G401.6 (cell line): ENCODE results near the gene UST.

Source experiments
- FAIRE-seq: peaks from 2 replicates; lab custom pipeline; 2012; peaks lifted over from hg19 to GRCh38; lab: Jason Lieb, UNC

Gene UST

DNA sequence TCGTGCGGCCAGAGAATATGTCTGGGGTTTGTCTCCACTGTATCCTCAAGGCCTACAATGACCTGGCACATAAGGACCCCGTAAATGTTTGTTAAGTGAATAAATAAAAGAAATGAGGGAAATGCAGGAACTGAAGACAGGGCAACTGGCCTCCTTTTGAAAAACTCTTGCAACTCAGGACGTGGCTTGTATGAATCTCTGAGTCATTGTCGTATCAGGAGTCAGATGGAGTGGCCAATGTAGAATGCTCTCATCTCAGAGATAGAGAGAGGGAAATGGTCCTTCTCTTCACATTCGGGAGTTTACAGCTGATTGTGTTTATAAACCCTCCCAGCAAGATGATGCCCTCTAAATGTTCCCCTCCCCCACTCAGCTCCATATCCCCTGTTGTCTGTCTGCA, 57.1 kb downstream of the UST start:
- no peak for FAIRE-seq

DNA sequence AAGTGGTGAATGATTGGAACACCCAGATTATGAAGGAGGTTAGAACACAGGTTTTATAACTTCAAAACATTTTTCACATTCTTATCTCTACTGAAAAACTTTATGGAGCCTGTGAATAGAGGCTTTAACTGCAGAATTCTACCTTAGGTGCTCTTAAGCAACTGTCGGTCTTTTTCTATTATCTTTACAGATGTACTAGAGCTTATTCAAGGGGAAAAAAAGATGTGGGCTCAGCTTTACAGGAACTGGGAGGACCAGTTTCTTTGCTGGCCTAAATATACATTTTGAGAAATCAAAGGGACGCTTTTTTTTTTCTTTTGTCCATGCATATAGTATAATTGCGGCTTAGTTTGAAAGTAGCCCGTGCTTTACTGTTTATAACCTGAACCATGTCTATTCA, 58.9 kb downstream of the UST start:
- FAIRE-seq, result no peak

DNA sequence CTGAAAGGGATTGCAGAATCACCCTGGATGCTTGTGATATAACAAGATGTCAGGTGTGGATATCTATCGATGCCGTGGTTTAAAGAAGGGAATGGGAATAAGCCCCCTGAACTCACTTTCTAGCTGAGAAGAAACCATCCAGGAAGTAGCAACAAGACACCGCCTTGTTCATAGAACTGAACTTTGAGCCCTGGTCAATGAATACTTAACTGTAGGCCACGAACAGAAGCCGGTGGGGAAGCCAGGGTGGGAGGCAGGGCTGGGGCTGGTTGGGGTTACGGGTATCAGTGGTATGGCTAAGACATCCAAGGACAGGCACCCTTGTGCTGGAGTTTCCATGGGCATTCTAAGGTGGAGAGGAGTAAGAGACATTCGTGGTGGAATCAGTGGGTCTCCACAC, 61.0 kb downstream of the UST start:
- FAIRE-seq, result no peak

DNA sequence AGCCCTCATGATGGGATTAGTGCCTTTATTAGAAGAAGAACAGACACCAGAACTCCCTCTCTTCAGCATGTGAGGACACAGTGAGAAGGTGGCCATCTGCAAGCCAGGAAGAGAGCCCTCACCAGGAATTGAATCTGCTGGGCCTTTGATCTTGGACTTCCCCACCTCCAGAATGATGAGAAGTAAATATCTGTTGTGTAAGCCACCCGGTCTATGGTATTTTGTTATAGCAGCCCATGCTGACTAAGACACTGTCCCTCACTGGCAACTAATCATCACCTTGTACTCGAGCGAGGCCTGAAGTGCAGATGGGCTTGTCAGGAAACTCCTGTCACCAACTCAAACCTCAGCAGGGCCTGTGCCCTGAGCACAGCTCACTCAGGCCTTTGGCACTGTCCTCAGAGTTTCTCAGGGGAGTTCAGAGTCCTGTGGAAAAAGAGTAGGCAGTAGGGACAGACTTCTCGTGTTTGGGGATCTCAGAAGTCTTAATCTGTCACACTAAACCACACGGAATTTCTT, 62.0 kb downstream of the UST start:
- FAIRE-seq, result no peak

DNA sequence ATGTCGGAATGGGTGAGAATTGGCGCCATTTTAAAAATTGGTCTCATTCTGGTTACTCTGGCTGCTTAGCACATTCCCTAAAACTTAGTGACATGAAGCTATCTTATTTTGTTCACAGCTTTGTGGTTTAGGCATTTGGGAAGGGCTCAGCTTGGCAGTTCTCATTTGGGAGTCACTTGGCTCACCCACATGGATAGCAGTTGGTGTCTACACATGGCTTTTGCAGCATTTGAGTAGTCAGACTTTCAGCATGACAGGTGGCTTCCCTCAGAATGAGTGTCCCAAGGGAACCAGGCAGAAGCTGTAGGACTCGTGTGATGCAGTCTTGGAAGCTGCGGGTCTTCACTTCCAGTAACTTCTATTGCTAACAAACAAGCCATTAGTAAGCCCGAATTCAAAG, 64.6 kb downstream of the UST start:
- FAIRE-seq, result no peak

DNA sequence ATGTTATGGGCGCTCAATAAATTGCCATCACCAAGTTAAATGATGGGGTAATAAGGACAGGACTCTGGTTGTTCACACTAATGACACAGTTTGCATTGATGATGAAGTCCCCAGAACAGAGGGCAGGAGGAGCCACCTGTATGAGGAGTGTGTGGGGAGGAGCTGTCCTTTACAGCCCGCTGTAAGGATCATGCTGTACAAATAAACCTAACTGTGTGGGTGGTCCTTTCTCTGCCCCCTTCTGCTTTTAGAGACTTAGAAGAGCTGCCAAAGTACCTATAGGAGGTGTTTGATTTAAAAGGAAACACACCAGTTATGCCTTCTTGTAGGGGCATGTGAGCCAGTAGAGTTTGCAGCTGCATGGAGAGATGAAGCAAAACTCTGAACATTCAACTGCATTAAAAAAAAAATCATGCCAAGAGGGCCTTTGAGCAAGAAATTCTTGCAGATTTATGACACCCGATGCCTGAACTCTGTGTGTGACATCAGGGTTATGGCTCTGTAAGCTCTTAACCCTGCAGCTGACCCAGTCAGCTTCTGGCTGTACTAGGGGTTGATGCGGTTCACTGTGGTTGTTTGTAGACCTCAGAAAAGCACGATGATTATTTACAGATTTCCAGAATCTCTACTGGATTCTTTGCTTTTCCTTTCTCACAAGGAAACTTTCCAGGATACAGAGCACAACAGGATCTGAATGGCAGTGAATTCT, 67.4 kb downstream of the UST start:
- FAIRE-seq, result no peak

DNA sequence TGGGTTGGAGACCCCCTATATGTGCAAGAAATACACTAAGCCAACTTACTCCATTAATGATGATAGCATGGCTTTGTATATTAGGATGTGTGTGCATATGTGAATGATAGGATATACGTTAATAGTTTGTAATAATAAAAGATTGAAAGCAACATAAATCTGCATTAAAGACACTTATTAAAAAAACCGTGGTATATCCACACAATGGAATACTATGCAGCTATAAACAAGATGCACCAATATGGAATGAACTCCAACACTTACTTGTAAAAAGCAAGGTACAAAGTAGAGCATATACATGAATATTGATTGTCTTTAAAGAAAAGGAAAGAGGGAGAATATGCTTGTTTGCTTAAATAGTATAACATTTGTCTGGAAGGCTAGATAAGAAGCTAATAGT, 68.0 kb downstream of the UST start:
- no peak for FAIRE-seq

DNA sequence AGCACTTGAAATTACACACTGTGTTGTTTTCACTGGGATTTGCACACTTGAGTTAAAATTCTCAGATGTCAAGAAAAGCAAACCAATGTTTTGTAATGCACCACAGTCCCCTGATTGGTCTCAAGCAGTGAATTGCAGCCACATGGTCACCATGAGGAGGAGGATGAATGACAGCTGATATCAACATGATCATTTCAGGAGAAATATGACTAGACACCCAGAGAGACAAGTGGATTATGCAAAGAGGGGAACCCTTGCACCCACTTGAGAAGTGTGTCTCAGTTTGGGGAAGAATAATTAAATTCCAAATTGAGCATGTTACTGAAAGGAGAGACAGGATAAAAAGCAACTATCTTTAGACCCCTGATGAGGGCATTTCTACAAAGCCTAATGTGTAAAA, 69.3 kb downstream of the UST start:
- no peak for FAIRE-seq

DNA sequence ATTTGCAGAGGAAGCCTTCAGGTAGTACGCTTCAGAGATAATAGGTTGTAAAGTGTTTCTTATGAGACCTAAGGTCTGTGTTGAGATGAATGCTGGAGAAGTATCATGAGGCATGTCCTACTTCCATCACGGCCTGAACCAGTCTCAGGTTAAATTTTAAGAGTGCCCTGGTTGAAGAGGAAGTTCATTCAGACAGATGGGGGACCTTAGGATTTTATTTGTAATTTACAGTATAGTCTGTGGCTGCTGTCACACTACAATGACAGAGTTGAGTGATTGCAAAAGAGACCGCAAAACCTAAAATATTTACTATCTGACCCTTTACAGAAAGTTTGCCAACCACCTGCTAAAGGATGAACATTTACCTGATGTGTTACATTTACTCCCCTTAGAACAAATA, 70.9 kb downstream of the UST start:
- no peak for FAIRE-seq

DNA sequence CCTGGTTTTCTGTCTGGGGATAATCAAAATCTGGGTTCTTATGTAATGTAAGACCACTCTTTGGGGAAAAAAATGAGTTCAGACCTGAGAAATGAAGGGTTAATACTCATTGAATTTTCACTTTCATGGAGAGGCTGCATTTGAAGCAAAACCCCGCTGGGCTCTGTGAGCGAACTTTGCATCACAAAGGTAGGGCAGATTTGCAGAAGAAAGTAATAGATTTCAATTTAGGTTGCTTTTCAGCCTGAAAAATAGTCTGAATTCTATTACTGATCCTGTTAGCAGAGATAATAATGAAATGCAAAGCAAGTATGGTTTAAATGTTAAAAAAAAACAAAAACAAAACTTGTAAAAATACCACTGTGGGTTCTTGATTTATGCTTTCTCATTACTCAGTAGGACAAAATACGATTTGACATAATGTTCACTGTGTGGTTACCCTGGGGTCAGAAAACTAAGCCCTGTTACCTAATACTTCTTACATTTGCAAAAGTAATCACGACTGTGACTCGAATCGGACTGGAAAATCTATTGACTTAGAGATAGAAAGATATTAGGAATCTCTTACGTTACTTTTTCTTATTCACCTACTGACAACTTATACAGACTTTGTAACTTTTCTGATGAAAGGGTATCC, 72.2 kb downstream of the UST start:
- FAIRE-seq, result no peak

DNA sequence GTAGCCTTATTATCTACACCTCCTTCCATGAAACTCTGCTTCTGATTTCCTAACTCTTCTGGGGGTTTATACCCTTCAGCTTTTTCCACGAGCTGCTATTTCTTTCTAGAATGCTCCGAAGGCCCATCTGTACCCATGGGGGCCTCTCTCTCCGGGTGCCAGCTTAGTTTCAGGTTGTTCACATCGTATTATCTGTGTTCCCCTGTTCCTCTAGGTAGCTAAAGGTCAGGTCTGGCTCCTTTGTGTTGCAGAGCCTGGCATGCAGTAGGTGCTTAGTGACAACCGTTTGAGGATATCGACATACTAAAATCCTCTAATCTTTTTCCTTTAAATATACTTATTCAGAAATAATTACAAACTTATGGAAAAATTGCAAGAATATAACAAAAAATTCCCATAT, 73.0 kb downstream of the UST start:
- no peak for FAIRE-seq

DNA sequence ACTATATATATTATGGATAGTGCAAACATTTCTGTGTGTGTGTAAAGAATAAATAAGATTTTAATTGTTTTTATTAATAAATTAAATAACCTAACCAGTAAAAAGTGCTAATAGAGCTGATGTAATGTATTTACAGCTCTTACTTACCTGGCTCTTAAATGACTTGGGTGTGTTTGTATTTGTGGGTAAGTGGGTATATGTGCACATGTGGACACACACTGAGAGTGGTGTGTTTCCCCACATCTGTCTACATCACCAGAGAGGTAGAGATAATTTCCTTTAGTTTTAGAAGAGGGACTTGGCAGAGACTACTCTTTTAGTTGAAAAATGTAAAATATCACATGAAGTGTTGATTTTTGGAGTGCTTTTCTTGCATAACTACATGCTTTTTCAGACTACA, 76.0 kb downstream of the UST start:
- no peak for FAIRE-seq

DNA sequence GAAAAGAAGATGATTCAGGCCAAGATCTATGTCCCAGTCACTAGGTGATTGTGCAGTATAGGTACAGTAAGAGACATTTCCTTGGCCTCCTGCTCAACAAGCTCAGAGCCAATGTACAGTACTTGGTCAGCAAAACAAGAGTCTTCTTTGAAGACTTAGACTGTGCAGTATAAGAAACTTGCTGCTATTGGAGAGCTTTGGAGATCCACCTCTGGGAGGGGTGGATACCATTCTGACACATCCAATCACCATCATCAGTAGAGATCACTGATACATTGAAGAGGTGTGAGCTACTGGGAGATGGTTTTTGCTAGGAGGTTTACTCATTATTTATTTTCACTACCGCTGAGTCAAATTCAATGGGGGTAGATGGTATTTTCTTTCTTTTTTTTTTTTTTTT, 77.5 kb downstream of the UST start:
- FAIRE-seq, result no peak

DNA sequence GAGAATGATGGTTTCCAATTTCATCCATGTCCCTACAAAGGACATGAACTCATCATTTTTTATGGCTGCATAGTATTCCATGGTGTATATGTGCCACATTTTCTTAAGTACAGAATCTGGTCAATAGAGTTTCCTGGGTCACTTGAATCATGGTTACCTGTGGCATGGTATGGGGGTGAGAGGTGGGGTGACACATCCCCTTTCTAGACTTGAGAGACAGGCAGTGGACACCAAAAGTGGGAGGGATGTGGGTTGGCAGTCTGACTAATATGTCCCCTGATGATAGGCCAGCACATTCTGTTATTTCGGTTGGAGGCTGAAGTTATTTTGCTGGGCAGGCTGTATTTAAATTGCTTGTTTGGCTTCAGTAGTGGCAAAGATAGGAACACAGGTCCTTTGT, 78.1 kb downstream of the UST start:
- FAIRE-seq, result no peak

DNA sequence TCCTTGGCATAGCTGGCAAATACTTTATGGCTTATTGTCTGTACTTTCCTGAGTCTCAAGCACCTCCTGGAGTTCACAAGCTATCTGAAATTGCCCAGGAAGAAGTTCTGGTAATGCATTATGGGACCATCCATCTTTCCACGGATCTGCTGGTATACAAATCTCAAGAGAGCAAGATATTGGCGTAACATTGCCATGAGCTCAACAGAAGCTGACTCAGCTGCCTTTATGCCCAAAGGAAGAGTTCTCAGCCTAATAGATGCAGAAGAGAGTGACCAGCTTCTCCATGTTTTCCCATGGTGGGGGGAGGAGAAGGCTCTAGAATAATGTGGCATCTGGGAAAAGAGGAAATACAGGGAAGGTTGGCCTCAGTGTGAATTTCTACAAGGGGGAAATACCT, 78.7 kb downstream of the UST start:
- no peak for FAIRE-seq

DNA sequence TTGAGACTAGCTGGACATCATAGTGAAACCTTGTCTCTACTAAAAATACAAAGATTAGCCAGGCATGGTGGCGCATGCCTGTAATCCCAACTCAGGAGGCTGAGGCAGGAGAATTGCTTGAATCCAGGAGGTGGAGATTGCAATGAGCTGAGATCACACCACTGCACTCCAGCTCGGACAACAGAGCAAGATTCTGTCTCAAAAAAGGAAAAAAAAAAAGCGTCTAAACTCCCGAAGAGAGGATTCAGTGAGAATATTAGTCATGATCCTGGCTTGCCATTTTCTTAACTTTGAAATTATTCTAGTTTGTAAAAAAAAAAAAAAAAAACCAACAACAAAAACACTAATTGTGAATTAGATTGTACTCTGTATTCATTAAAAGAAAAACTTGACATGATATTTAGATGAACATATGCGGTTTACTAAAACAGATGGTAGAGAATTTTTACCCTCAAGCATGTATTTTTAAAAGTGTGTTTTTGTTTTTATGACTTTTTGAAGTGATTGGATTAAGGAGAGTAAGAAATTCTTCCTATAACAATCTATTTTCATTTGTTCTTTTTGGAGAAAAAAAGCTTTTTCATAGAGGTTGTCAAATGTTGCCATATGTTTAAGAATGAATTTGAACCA, 80.7 kb downstream of the UST start:
- FAIRE-seq, result no peak

DNA sequence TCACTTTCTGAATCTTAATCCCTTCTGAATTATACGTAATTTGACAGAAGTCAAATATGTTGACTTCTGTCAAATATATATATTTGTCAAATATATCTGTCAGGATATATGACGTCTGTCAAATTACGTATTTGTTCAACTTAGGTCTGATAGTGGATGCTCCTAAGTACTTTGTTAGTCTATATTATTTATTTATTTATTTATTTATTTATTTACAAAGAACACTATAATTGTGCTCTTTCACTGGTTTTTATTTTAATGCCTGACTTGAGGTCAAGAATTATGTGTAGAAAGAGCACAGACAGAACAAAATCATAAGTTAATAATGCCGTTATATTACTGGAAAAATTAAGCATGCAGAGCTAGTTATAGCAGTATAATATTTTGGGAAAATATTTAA, 81.2 kb downstream of the UST start:
- FAIRE-seq, result no peak

DNA sequence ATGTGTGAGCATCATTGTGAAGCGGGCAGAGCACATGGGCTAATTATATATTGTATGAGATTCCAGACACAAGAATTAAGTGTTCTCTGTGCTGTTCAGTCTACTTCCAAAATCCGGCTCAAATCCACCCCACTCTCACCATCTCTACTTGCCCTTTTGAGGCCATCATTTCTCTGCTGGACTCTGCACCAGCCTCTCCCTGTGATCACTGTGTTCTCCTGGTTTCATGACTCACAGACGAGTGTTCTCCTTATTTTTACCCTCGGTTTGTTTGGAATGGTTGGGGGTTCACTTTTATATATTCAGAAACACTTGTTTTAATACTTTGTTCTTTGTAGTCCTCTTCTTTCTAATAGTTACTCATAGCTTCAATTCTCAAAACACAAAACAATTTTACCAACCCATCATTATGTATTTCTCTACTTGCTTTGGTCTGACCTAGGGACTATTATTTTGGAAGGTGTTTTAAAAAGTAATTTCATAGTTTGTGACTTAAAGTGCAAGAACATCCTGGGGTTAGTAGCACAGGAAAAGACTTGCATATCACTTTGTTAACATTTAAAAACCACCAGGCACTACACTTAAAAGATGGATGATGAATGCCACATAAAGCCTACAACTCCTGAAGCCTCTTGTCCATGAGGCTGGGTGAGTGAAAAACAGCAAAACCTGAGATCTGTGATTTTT, 82.7 kb downstream of the UST start:
- FAIRE-seq, result no peak

DNA sequence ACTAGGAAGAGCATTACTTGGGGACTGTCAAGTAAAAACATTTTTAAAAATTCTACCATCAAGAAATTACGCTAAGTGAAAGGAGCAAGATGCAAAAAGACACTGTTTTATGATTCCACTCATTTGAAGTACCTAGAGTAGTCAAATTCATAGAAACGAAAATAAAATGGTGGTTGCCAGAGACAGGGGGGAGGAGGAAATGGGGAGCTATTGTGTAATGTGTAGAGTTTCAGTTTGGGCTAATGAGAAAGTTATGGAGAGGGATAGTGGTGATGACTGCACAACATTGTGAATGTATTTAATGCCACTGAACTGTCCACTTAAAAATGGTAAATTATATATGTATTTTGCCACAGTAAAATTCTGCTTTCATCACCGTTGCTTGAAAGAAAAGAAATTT, 83.8 kb downstream of the UST start:
- FAIRE-seq, result no peak

DNA sequence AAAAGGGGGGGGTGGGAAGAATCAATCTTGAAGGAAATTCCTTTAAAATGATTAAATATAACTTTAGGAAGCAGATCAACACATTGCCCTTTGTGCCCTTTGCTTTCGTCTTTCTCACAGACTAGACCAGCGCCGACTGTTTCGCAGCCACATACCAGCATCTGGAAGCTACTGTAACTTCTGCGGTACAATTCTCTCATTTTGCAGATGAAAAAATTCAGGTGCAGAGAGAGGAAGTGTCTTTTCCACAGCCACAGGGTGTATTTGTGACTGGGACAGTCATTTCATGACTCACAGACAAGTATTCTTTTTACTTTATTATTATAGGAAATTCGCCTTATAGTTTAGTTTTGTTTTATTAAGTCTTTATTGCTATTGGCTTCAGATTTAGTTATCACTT, 84.2 kb downstream of the UST start:
- no peak for FAIRE-seq

DNA sequence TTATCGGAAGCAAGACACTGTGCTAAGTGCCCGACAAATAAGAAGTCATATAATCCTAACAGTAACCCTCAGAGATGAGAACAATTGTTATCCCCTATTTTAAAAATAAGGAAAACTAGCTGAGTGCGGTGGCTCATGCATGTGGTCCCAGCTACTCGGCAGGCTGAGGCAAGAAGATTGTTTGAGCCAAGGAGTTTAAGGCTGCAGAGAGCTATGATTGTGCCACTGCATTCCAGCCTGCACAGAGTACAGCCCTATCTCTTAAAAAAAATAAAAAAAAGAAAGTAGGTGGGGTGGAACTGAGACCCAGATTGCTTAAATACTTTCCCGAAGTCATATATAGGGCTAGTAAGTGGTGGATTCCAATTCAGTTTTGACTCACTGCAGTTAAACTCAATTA, 84.7 kb downstream of the UST start:
- no peak for FAIRE-seq

DNA sequence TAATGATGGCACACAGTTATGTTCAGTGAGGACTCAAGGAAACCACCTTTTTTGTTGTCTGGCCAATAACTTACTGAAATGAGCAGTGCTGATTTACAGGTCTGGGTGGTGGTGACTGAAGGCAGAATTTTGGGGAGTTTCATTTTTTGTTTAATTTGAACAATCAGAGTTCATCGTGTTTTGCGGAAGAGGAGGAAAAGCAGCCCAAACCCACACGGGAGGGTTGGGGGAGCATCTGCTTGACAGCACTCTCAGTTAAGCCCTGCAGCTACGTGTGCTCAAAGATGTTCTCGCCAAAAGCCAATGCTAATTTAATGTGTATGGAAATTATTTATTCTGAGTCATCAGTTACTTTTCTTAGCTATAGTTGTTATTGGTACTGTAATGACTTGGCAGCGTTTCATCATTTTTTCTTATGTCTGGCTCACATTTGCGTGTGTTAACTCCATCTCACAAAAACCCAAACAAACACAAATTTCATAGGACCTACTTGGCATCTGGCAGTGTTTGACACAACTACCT, 89.2 kb downstream of the UST start:
- FAIRE-seq, result no peak

DNA sequence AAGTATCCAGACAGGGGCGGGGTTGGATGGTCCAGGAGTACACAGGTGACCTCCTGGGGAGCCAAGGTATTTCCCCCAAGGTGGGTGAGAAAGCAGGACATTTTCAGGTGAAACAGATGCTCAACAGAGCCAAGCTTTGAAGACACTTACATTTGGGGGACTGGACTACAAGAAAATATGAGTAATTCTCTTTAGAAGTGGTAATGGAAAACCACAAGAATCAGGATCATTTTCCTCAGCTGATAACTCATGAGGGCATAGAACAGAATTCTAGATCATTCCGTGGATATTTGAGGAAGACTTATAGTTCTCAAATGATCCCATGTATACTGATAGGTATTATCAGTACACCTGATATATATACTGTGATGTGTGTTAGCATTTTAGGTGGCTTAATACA, 89.9 kb downstream of the UST start:
- no peak for FAIRE-seq
